Retinal pigment epithelial cell (primary cell): ENCODE results near the gene SGCA.

Experiments used
- DNase-seq: peaks from one replicate; pipeline ENCODE4 v3.0.0-alpha.2; 2010; ENCODE audit warnings: low read depth
- H3K4me3 ChIP-seq: 2 replicates; pipeline ENCODE4 v1.5.1; 2011; ENCODE audit warnings: mild to moderate bottlenecking, low read length, control low read depth, moderate library complexity
- TF ChIP-seq, protein P1 (sequence below): conservative IDR thresholded peaks from 2 replicates; pipeline ENCODE4 v1.5.1; 2011; ENCODE audit warnings: low read depth, low read length, control low read depth, inconsistent platforms

SGCA gene

DNA sequence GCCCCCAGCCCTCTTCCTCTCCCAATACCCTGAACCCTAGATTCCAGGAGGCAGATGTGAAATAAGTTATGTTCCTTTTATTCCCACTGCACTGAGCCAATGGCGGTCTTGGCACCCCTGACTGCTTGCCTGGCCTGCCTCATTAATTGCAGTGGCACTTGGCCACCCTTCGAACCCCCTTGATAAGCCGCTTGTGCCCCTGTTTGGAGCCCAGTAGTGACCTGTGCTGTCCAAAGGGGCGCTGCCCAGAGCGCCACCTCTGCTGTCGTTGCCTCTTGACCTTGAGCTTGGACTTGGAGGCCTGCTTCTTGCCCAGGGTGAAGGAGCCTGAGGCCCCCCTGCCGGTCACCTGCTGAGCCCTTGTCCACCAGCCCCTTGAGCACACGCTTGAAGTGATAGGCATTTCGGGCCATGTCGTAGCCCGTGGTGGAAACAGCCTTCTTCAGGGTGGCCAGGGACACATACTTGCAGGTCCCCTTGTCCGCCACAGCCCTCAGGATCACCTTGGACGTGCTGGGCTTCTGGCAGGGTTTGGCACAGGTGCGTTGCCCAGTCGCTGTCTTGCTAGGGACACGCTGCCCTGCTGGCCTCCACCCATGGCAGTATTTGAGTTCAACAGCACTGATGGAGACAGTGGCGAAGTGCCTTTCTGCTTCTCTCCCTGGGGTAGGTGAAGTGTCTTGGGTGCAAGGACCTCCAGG is 5.7 kb downstream of the SGCA start:
- TF ChIP-seq, protein P1, sequence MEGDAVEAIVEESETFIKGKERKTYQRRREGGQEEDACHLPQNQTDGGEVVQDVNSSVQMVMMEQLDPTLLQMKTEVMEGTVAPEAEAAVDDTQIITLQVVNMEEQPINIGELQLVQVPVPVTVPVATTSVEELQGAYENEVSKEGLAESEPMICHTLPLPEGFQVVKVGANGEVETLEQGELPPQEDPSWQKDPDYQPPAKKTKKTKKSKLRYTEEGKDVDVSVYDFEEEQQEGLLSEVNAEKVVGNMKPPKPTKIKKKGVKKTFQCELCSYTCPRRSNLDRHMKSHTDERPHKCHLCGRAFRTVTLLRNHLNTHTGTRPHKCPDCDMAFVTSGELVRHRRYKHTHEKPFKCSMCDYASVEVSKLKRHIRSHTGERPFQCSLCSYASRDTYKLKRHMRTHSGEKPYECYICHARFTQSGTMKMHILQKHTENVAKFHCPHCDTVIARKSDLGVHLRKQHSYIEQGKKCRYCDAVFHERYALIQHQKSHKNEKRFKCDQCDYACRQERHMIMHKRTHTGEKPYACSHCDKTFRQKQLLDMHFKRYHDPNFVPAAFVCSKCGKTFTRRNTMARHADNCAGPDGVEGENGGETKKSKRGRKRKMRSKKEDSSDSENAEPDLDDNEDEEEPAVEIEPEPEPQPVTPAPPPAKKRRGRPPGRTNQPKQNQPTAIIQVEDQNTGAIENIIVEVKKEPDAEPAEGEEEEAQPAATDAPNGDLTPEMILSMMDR = no peak
- no peak overlapping the region for H3K4me3 ChIP-seq
- DNase-seq = no peak

- no peak overlapping the region for H3K4me3 ChIP-seq
- TF ChIP-seq, protein P1 = no peak
- DNase-seq = no peak
Observed at GRCh38 chr17:50172130-50172529, 6.3 kb downstream of the SGCA start.

GRCh38 chr17:50172936-50173334 is 7.1 kb downstream of the SGCA start:
- TF ChIP-seq, protein P1 = no peak
- no peak for DNase-seq
- no peak overlapping the region for H3K4me3 ChIP-seq

GRCh38 chr17:50173335-50173941 is 7.6 kb downstream of the SGCA start:
- DNase-seq = no peak
- no peak overlapping the region for H3K4me3 ChIP-seq
- TF ChIP-seq, protein P1 = no peak

GRCh38 chr17:50174444-50174843 is 8.6 kb downstream of the SGCA start:
- no peak overlapping the region for H3K4me3 ChIP-seq
- no peak for DNase-seq
- TF ChIP-seq, protein P1 = no peak

GRCh38 chr17:50175035-50175807 is 9.4 kb downstream of the SGCA start:
- H3K4me3 ChIP-seq = no peak overlapping the region
- DNase-seq = no peak
- TF ChIP-seq, protein P1 = no peak
